Activated CD4-positive, alpha-beta memory T cell treated with anti-CD3 and anti-CD28 coated beads, Interleukin-2, amount 10 ng/mL, durations not matched to agents 7 days and 5 days (primary cell): Measurements from ENCODE around the gene KDM1A. TPM values are rescaled to one million over a fixed set of nuclear protein-coding genes. Genes with fewer than 3 reads are reported as not detected.

Experiments
- CTCF ChIA-PET: fragments of 350-600 bp; sonication (Branson Sonifier 250); formaldehyde crosslinking; loops from one replicate; lab custom pipeline; 2021; ENCODE audit warnings: antibody characterized with exemption, inconsistent platforms; lab: Charles Lee
- POLR2A ChIA-PET: fragments of 350-600 bp; sonication (Branson Sonifier 250); formaldehyde crosslinking; loops from one replicate; lab custom pipeline; 2021; ENCODE audit warnings: antibody characterized with exemption; lab: Charles Lee
- DNase-seq: peaks from one replicate; pipeline ENCODE4 v3.0.0-alpha.2; 2020
- H3K27ac Mint-ChIP-seq: one replicate; pipeline ENCODE4 v1.8.0; 2021; ENCODE audit warnings: mild to moderate bottlenecking, mixed read lengths
- H3K27me3 Mint-ChIP-seq: one replicate; pipeline ENCODE4 v1.8.0; 2021; ENCODE audit warnings: mixed read lengths
- H3K36me3 Mint-ChIP-seq: one replicate; pipeline ENCODE4 v1.8.0; 2021; ENCODE audit warnings: low read depth, mixed read lengths
- H3K4me1 Mint-ChIP-seq: one replicate; pipeline ENCODE4 v1.8.0; 2021; ENCODE audit warnings: mixed read lengths
- H3K4me3 Mint-ChIP-seq: one replicate; pipeline ENCODE4 v1.8.0; 2021; ENCODE audit warnings: mild to moderate bottlenecking, mixed read lengths
- H3K9me3 Mint-ChIP-seq: one replicate; pipeline ENCODE4 v1.8.0; 2021; ENCODE audit warnings: mixed read lengths
- total RNA-seq, 2 experiments: library from RNA; stranded (reverse); gene quantifications; one replicate each; pipeline ENCODE4 v1.2.3, GENCODE V29; 2021

KDM1A gene
- total RNA-seq, 2 experiments from 2014 or later = 50.6 to 51.6 TPM

DNA sequence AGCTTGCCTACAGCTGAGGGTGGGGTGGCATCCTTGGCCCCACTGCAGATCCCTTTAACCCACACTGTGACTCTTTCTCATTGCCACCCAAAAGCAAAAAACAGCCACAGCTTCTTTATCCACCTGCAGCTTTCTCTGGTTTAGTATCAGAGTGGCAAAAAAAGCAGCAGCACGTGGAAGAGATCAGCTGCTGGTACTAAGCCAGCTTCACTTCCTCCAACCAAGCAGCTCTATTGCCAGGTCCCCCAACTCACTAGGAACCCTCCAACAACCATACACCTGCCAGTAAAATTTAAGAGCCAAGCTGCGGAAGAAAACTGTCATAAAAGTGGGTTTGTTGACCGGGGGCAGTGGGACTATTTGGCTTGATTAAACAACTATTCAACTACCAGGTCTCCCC, 66.4 kb downstream of the KDM1A start:
- no peaks in the 10 kb centered on the region for H3K9me3 Mint-ChIP-seq
- no peak overlapping the region for H3K27ac Mint-ChIP-seq
- no peaks in the 10 kb centered on the region for H3K27me3 Mint-ChIP-seq
- H3K36me3 Mint-ChIP-seq = peaks cover 48% of the 10 kb centered on the region
- CTCF ChIA-PET = interaction anchor here (2.3 kb wide), 1 partner anchor 98 kb away, joined by 11 read pairs; no protein-coding TSS in a partner anchor
- H3K4me3 Mint-ChIP-seq = no peak overlapping the region
- no peaks in the 10 kb centered on the region for H3K4me1 Mint-ChIP-seq
- no peak for DNase-seq
- POLR2A ChIA-PET = interaction anchor here (1.4 kb wide), 1 partner anchor 99 kb away, joined by 3 read pairs; no protein-coding TSS in a partner anchor

DNA sequence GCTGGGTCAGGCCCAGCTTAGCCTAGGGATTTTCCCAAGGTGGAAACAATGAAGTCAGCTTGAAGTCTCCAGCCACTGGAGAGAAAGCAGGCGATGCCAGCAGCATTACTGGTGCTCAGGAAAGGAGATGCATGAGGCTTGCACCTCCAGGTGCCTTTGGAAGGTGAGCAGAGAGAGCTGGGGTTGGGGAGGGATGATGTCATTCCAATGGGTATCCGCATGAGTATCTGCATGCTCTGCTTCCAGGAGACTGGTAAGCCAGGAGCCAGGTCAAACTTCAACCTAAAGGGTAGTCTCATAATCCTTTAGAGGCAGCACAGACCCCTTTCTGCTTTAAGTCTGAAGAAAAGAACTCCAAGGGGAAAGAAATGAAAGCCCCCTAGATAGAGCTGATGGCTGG, 68.8 kb downstream of the KDM1A start:
- Mint-ChIP-seq H3K4me3 (no peak overlapping the region), H3K27ac (no peak overlapping the region), H3K36me3 (peaks cover 30% of the 10 kb centered on the region), H3K27me3 (no peaks in the 10 kb centered on the region), H3K4me1 (no peaks in the 10 kb centered on the region), H3K9me3 (no peaks in the 10 kb centered on the region)
- CTCF ChIA-PET = interaction anchor here (2.7 kb wide), 1 partner anchor 96 kb away, joined by 9 read pairs; no protein-coding TSS in a partner anchor
- DNase-seq = no peak
- POLR2A ChIA-PET = no interaction called here

- no peak overlapping the region for H3K27ac Mint-ChIP-seq
- CTCF ChIA-PET = interaction anchor here (0.8 kb wide), 1 partner anchor 10 kb away, joined by 3 read pairs; no protein-coding TSS in a partner anchor
- no peaks in the 10 kb centered on the region for H3K9me3 Mint-ChIP-seq
- H3K4me1 Mint-ChIP-seq = no peaks in the 10 kb centered on the region
- no peak for DNase-seq
- POLR2A ChIA-PET = no interaction called here
- peaks cover 28% of the 10 kb centered on the region for H3K36me3 Mint-ChIP-seq
- H3K4me3 Mint-ChIP-seq = no peak overlapping the region
- H3K27me3 Mint-ChIP-seq = no peaks in the 10 kb centered on the region
Measured at GRCh38 chr1:23090056-23090455, 70.8 kb downstream of the KDM1A start.

DNA sequence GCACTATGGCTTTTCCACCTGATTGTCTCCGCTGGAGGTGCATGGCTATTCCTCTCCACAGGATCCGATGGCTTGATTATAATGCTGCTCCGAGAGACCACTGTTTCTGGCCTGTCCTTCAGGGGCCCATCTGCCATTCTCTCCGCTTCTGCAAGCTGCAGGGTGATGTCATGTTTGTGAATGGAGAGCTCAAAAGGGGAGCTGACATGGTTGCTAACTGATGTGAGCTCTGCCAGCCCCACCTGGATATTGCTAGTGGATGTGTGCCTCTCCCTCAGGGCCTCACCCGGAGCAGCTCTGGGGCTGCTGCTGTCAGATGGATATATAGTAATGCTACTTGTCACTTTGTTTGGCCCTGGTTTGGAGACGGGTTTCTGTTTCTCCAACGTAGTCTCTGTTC, 72.3 kb downstream of the KDM1A start:
- POLR2A ChIA-PET = no interaction called here
- Mint-ChIP-seq H3K4me3 (no peak overlapping the region), H3K27ac (no peak overlapping the region), H3K9me3 (no peaks in the 10 kb centered on the region), H3K36me3 (peaks cover 20% of the 10 kb centered on the region), H3K4me1 (no peaks in the 10 kb centered on the region), H3K27me3 (no peaks in the 10 kb centered on the region)
- CTCF ChIA-PET = interaction anchor here (5.3 kb wide), 1 partner anchor 93 kb away, joined by 87 read pairs; no protein-coding TSS in a partner anchor
- no peak for DNase-seq

DNA sequence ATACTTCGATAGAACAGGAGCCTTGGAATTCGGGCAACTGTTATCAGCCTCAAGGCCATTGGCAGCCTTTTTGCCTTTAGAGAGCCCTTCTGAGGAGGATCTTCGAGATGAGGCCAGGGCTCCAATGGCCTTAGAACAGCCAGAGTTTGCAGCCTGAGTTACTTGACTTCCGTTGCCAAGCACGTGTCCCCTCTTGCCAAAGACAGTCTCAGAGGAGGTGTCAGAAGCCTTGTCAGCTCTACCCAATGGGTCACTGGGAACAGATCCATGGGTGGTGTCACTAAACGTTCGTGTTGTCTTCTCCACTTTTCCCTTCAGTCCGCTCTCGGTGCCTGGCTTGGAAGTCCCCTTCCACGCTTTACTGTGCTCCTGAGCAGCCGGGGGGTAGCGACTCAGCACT, 73.2 kb downstream of the KDM1A start:
- POLR2A ChIA-PET = no interaction called here
- Mint-ChIP-seq H3K27ac (no peak overlapping the region), H3K4me3 (no peak overlapping the region), H3K9me3 (no peaks in the 10 kb centered on the region), H3K27me3 (no peaks in the 10 kb centered on the region), H3K4me1 (no peaks in the 10 kb centered on the region), H3K36me3 (peaks cover 14% of the 10 kb centered on the region)
- CTCF ChIA-PET = interaction anchor here (5.3 kb wide), 1 partner anchor 92 kb away, joined by 87 read pairs; no protein-coding TSS in a partner anchor
- DNase-seq = no peak

- H3K4me1 Mint-ChIP-seq = peaks cover 39% of the 10 kb centered on the region
- no peaks in the 10 kb centered on the region for H3K27me3 Mint-ChIP-seq
- H3K9me3 Mint-ChIP-seq = no peaks in the 10 kb centered on the region
- ChIA-PET POLR2A (interaction anchor here (4.1 kb wide), 1 partner anchor 87 kb away, joined by 39 read pairs; no protein-coding TSS in a partner anchor), CTCF (interaction anchor here (0.6 to 7.7 kb wide), 2 partner anchors 13 to 84 kb away, joined by 3 to 393 read pairs; no protein-coding TSS in a partner anchor)
- H3K36me3 Mint-ChIP-seq = peaks cover 14% of the 10 kb centered on the region
- no peak overlapping the region for H3K4me3 Mint-ChIP-seq
- no peak for DNase-seq
- H3K27ac Mint-ChIP-seq = no peak overlapping the region
Measured at GRCh38 chr1:23097316-23097715, 78.0 kb downstream of the KDM1A start.

- DNase-seq = peak; percentile 66
- no peaks in the 10 kb centered on the region for H3K27me3 Mint-ChIP-seq
- POLR2A ChIA-PET = interaction anchor here (0.8 to 5.3 kb wide), 5 partner anchors 12 to 86 kb away, joined by 3 to 51 read pairs (median 26); partner anchors contain the start of gene LUZP1
- no peak overlapping the region for H3K4me3 Mint-ChIP-seq
- H3K4me1 Mint-ChIP-seq = peaks cover 50% of the 10 kb centered on the region
- no peak overlapping the region for H3K27ac Mint-ChIP-seq
- H3K36me3 Mint-ChIP-seq = peaks cover 7% of the 10 kb centered on the region
- CTCF ChIA-PET = interaction anchor here (0.6 to 7.7 kb wide), 16 partner anchors 10 to 94 kb away, joined by 3 to 393 read pairs (median 4); partner anchors contain the start of gene LUZP1
- H3K9me3 Mint-ChIP-seq = no peaks in the 10 kb centered on the region
Measured at GRCh38 chr1:23098463-23099170, 79.3 kb downstream of the KDM1A start.

DNA sequence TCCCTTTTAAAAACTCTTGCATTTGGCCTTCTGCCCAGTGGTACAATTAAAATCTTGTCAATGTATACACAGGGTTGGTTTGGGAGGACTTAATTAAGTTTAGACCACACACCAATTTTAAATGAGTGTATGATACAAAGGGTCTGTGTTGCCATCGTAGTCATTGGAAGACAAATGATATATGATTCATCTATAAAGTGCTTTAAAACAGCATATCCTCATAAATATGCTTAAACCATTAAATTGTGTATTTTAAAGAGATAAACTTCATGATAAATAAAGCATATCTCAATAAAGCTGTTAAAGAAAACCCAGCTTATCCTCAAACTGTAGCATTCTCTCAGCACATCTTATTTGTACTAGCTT, 79.9 kb downstream of the KDM1A start:
- H3K4me3 Mint-ChIP-seq = no peak overlapping the region
- H3K9me3 Mint-ChIP-seq = no peaks in the 10 kb centered on the region
- DNase-seq = no peak
- no peaks in the 10 kb centered on the region for H3K27me3 Mint-ChIP-seq
- peaks cover 2% of the 10 kb centered on the region for H3K36me3 Mint-ChIP-seq
- CTCF ChIA-PET = interaction anchor here (0.7 to 7.7 kb wide), 13 partner anchors 9 to 92 kb away, joined by 3 to 393 read pairs (median 4); partner anchors contain the start of gene LUZP1
- no peak overlapping the region for H3K27ac Mint-ChIP-seq
- peaks cover 50% of the 10 kb centered on the region for H3K4me1 Mint-ChIP-seq
- POLR2A ChIA-PET = interaction anchor here (0.8 to 5.3 kb wide), 5 partner anchors 11 to 86 kb away, joined by 3 to 51 read pairs (median 26); partner anchors contain the start of gene LUZP1

DNA sequence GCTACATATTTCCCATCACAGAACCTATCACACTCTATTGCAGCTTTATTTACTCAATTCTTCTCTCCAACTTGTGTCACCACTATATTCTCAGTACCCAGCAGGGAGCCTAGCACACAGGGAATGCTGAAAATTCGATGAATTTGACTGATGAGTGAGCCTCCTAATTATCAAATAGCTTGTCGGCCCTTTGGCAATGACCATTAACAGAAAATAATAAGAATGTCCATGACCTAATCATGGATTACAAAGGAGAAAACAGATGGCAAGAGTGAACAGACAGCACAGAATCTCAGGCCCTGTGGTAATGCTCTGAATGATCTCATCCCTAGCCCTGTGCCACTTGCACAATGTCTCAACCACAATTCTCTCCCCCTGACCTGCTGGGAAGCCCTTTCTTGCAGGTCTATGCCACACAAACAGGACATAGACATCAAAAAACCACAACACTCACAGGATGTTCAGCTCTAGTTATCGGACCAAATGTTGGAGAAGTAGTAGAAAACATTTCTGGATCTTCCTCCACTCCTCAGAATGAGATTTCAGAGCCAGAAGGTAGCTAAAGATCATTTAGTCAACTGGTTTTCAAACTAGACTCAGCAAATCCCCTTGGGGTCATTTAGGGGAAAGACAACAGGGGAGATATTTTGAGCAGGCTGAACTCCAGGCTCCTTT, 80.9 kb downstream of the KDM1A start:
- Mint-ChIP-seq H3K36me3 (peaks cover 2% of the 10 kb centered on the region), H3K4me3 (peak overlapping the region; percentile 2), H3K27ac (peak overlapping the region; percentile 23), H3K9me3 (no peaks in the 10 kb centered on the region), H3K27me3 (no peaks in the 10 kb centered on the region), H3K4me1 (peaks cover 56% of the 10 kb centered on the region)
- peak; percentile 72 for DNase-seq
- ChIA-PET CTCF (interaction anchor here (0.6 to 7.7 kb wide), 11 partner anchors 8 to 439 kb away, joined by 3 to 393 read pairs (median 4); partner anchors contain the start of genes HTR1D and LUZP1), POLR2A (interaction anchor here (0.6 to 5.3 kb wide), 11 partner anchors 10 to 643 kb away, joined by 3 to 51 read pairs (median 3); partner anchors contain the start of genes ELOA, HNRNPR and LUZP1)

- H3K36me3 Mint-ChIP-seq = peaks cover 4% of the 10 kb centered on the region
- peaks cover 58% of the 10 kb centered on the region for H3K4me1 Mint-ChIP-seq
- CTCF ChIA-PET = interaction anchor here (1.3 to 7.7 kb wide), 5 partner anchors 10 to 80 kb away, joined by 3 to 393 read pairs (median 17); partner anchors contain the start of gene LUZP1
- H3K27ac Mint-ChIP-seq = no peak overlapping the region
- H3K27me3 Mint-ChIP-seq = no peaks in the 10 kb centered on the region
- POLR2A ChIA-PET = interaction anchor here (0.8 to 5.3 kb wide), 9 partner anchors 9 to 642 kb away, joined by 3 to 51 read pairs (median 4); partner anchors contain the start of genes ELOA, HNRNPR and LUZP1
- no peaks in the 10 kb centered on the region for H3K9me3 Mint-ChIP-seq
- H3K4me3 Mint-ChIP-seq = no peak overlapping the region
- no peak for DNase-seq
Measured at GRCh38 chr1:23101101-23101827, 82.0 kb downstream of the KDM1A start.

- Mint-ChIP-seq H3K9me3 (no peaks in the 10 kb centered on the region), H3K27me3 (no peaks in the 10 kb centered on the region), H3K27ac (no peak overlapping the region), H3K4me1 (peaks cover 61% of the 10 kb centered on the region), H3K4me3 (no peak overlapping the region), H3K36me3 (peaks cover 8% of the 10 kb centered on the region)
- CTCF ChIA-PET = interaction anchor here (0.6 to 7.7 kb wide), 4 partner anchors 10 to 466 kb away, joined by 3 to 393 read pairs (median 9); partner anchors contain the start of gene LUZP1
- POLR2A ChIA-PET = interaction anchor here (1.6 to 5.3 kb wide), 5 partner anchors 8 to 75 kb away, joined by 4 to 51 read pairs (median 20); partner anchors contain the start of gene LUZP1
- no peak for DNase-seq
Measured at GRCh38 chr1:23101887-23102286, 82.6 kb downstream of the KDM1A start.

- H3K4me3 Mint-ChIP-seq = no peak overlapping the region
- CTCF ChIA-PET = interaction anchor here (0.6 to 7.7 kb wide), 8 partner anchors 9 to 465 kb away, joined by 3 to 393 read pairs (median 7); partner anchors contain the start of gene LUZP1
- POLR2A ChIA-PET = interaction anchor here (1.6 to 5.3 kb wide), 5 partner anchors 8 to 74 kb away, joined by 4 to 51 read pairs (median 20); partner anchors contain the start of gene LUZP1
- peak overlapping the region; percentile 67 for H3K27ac Mint-ChIP-seq
- no peak for DNase-seq
- H3K27me3 Mint-ChIP-seq = no peaks in the 10 kb centered on the region
- no peaks in the 10 kb centered on the region for H3K9me3 Mint-ChIP-seq
- H3K4me1 Mint-ChIP-seq = peaks cover 61% of the 10 kb centered on the region
- H3K36me3 Mint-ChIP-seq = peaks cover 9% of the 10 kb centered on the region
Measured at GRCh38 chr1:23102289-23102688, 83.0 kb downstream of the KDM1A start.
